GM21447 (cell line): ENCODE measurements around the gene RNF123.
A peak's percentile ranks its signal among the peaks of the same experiment; 100 is the strongest.

Source experiments
- ATAC-seq: cut with Tn5 transposase; IDR thresholded peaks from one replicate; pipeline ENCODE4 v1.9.1; 2021; ENCODE audit not compliant: unreplicated experiment

The RNF123 gene

DNA sequence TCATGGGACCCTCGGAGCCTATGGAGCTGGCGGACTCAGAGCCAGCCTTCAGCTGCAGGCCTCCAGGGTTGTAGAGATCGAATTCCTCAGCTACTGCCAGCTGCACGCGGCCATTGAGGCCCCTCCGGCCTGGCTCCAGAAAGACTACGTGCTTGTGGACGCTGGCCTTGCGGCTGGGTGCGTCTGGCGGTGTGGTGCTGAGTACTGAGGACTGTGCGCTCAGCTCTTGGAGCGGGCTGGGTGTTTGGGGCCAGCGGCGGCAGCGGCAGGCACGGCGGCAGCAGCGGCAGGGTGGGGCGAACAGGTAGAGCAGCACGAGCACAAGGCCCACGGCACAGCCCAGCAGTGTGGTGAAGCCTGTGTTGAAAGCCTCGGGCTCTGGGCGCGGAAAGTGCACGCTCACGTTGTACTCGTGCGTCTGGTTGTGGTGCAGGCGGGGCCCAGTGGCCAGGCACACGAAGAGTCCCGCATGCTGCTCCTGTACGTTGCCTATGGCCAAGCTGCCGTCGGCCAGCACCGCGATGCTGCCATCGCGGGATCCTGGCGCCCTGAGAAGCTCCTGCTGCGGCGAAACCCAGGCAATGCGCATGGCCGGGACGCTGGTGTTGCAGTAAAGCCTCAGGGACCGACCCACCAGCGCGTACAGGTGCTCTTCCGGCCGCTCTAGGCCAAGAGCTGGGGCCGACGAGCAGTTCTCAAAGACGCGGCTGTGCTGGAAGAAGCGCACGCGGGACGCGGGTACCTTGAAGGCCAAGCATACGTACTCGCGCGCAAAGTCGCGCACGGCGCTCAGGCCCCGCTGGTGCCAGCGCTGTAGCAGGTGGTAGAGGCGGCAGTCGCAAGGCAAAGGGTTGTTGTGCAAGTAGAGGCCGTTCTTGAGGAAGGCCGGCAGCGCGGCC, 28.9 kb downstream of the RNF123 start:
- ATAC-seq: no peak

DNA sequence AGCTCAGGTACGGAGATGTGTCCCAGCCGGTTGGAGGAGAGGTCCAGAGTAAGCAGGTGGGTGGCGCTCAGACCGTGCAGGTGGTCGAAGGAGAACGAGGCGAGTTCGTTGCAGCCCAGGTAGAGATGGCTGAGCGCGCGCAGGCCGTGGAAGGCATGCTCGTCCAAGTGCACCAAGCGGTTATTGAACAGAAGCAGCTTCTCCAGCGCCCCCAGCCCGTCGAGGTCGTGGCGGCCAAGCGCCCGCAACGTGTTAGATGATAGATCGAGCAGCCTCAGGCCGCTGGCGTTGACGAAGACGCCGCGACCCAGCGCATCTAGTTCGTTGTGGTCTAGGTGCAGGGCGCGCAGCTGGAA, 29.5 kb downstream of the RNF123 start:
- no peak for ATAC-seq

DNA sequence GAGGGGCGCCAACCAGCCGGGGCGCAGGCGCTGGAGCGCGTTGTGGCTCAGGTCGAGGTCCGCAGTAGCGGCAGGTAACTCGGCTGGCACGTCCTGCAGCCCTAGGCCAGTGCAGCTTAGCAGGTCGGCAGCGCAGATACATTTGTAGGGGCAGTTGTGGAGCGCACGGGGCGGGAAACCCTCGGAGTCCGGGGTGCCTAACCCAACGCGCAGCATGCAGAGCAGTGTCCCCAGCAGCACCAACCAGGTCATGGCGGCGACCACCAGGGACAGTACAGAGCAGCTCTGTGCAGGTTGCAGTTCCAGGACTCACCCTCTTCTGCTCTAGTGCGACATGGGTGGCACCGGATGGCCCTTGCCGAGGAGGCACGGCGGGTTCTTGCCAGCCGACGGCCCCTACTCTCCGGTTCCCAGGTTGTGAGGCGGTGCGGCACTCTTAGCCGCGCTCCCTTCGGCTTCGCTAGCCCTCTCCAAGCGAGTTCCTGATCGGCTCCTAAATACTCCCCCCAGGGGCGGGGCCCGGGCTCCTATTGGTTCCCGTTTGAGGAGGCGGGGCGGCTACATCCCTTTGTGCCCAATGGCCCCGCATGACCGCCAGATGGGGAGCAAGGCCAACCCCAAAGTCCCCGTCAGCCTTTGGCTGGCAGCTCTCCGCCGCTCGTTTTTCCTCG, 30.0 kb downstream of the RNF123 start, which contains the start of gene AMIGO3:
Gene AMIGO3, minus strand, starts transcription at position 471 of the 671 bp plus-strand sequence. Its CDS starts 219 bp downstream, at position 252.
- peak; percentile 53 for ATAC-seq

DNA sequence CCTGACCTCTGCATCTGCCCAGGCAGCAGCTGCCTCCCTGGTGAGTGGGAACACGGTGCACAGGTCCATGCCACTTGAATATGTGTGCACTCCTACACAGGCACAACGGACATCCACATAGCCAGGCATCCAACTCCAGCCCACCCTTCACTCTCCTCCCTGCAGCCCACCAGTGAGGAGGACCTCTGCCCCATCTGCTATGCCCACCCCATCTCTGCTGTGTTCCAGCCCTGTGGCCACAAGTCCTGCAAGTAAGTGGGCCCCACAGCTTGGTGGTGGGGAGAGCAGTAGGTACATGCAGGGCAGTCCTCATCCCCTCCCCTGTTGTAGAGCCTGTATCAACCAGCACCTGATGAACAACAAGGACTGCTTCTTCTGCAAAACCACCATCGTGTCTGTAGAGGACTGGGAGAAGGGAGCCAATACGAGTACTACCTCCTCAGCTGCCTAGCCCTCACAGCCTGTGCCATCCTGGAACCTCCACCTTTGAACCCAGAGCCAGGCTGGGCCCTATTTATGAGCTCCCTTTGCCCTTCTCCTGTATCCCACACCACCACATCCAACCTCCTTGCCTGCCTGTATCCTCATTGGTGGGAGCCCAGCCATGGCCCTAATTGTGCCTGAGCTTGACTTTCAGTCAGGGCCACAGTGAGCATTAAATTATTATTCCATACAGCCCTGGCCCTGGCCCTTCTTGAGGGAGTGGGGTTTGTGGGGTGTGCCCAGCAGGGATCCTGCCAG, 31.7 kb downstream of the RNF123 start:
- no peak for ATAC-seq

DNA sequence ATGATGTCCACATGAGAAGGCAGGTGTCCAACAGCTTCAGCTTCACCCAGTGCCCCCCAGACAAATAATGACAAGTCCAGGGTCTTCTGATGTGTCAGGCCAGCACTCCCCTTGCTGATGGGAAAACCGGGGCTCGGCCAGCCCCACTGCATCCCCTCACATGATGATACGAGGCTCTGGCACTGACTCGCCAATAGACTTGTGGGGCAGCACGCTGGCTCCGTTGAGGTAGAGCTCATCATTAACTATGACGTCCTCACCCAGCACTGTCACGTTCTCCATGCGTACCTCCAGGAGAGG, 32.2 kb downstream of the RNF123 start:
- ATAC-seq: no peak

DNA sequence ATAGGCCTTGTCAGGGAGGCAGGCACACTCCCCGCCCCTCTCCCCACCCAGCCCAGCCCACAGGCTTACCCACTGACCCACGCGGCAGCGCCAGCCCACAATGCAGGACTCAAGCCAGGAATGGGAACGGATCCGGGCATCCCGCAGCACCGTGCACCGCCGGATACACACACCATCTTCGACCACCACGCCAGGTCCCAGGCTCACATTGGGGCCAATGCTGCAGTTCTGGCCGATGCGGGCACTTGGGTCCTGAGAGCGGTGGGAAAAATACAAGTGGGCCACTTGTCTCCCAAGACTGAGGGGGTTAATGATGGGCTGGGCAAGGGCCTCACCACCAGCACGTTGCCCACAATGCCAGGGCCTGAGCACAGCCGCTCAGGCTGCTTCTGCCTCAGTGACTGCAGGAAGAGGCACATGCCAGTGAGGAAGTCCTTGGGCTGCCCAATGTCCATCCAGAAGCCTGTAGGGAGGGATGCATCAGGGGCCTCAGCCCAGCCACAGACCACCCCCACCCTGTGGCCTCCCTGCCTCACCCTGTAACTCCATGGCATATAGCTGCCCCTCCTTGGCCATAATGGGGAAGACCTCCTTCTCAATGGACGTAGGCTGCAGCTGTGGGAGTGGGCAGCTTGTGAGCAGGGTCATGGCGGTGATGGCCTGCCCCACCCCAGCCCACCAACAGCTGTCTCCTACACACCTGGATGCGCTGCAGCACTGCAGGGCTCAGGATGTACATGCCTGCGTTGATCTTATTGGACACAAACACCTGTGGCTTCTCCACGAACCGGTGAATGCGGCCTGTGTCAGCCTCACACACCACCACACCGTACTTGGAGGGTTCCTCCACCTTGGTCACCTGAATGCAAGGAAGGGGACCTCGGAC, 32.8 kb downstream of the RNF123 start:
- ATAC-seq: no peak

DNA sequence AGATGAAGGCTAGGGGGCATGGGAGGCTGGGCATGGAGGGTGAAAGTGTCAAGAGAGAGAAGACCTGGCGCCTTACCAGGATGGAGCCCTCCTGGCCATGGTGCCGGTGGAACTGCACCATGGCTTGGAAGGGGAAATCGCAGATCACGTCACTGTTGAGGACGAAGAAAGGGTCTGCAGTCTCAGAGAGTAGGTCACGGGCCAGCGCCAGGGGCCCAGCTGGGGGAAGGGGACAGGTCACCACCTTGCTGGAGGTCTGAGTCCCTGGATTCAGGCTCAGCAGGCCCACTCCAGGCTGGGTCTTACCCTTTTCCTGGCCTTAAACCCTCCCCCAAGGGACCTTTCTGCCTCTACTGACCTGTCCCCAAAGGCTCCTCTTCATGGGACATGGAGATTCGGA, 33.5 kb downstream of the RNF123 start:
- ATAC-seq: no peak

DNA sequence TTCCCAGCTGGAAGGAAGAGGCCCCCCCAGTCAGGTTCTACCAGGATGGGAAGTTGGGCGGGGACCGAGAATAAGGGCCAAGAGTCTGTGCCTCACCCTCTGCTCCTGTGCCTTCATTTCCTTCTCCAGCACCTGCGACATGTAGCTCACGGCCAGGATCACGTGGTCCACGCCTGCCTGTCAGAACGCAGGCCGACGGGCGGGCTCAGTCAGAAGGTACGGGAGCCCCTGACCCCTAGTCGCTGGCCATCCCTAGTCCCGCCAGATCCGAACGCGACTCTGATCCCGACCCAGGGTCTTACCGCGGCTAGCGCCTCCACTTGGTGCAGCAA, 33.9 kb downstream of the RNF123 start:
- no peak for ATAC-seq

DNA sequence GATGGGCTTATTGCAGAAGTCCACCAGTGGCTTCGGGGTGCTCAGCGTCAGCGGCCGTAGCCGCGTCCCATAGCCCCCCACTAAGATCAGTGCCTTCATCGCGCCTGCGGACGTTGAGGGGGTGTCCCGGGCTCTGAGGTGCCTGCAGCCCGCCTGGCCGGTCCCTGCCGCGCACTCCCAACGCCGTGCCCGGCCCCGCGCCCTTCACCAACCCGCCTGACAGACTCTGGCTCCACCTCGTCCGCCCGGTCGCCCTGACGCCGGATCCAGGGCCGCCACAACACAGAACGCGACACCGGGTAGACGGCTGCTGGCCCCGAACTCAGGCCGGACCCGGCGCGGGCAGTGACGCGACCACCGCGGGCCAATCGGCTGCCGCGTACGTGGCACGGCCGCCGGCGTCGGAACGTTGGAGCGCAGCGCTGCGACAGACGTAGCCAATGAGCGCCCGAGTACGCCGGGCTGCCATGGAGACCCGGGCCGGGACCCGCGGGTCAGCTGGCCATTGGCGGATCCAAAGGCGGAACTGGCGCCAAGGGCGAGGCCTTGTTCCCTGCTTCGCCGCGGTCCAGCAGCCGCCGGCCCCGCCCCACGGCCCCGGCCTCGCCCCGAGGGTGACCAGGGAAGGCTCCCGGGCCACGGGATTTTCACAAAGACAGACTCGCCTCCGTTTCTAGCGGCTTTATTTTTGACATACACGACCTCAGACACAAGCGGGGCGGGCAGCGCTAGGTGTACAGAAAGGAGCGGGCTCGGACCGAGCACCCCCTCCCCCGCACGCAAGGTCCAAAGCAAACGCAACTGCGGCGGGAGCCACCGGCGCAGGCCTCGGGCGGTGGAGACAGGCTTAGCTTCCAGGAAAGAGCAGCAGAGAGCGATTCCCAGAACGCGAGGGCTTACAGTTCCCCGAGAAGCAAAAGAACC, 34.5 kb downstream of the RNF123 start, which contains the start of gene GMPPB:
Gene GMPPB, minus strand, starts transcription at position 324 of the 924 bp plus-strand sequence. Its CDS starts 225 bp downstream, at position 99.
- peak; percentile 68 for ATAC-seq

DNA sequence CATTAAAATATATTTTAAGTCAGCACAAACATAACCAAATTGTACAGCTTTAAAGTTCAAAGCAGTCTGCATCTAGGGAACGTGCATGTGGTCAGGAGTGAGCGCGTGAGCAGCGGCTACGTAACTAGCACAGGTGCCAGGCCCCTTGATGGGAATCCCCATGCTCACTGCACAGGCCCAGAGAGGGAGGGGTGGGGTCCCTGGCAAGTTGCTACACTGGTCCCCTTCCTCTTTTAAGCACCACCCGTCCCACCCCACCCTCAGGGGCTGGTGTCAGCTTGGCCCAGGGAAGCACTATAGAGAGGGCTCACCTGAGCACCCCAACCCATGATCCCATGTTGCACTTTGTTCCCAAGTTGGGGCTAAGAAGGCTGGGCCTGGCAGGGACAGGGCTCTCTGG, 35.2 kb downstream of the RNF123 start:
- no peak for ATAC-seq

DNA sequence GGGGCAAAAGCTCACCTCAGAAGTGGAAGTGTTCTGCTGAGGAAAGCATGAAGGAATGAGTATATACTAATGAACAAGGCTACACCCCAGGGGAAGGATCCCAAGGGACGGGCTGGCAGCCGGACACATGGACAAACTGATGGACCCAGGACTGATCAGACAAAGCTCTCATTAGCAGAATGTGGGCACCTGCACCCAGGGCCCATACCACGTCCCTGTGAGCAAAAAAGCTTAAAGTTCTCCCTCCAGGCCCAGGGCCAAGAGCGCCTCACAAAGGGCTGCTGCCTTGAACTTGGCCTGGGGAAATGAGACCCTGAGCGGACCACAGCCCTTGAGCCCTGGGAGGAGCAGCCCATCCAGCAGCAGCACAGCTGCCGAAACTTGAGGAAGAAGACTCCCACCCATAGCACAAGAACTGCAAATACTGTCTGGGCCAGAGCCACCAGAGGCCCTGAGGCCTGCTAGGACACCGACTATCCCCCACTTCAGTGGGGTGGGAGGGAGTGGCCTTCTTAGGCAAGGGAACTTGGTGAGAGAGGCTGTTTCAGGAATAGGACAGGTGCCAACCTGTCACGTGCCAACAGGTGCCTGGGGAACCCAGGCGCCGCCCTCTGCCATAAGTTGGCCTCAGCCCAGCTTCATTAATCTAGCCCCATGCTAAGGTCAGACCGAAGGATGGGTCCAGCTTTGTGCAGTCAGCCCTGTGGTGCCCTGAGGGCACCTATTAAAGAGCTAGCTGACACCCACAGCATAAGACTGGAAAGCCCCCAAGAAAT, 36.7 kb downstream of the RNF123 start:
- no peak for ATAC-seq

DNA sequence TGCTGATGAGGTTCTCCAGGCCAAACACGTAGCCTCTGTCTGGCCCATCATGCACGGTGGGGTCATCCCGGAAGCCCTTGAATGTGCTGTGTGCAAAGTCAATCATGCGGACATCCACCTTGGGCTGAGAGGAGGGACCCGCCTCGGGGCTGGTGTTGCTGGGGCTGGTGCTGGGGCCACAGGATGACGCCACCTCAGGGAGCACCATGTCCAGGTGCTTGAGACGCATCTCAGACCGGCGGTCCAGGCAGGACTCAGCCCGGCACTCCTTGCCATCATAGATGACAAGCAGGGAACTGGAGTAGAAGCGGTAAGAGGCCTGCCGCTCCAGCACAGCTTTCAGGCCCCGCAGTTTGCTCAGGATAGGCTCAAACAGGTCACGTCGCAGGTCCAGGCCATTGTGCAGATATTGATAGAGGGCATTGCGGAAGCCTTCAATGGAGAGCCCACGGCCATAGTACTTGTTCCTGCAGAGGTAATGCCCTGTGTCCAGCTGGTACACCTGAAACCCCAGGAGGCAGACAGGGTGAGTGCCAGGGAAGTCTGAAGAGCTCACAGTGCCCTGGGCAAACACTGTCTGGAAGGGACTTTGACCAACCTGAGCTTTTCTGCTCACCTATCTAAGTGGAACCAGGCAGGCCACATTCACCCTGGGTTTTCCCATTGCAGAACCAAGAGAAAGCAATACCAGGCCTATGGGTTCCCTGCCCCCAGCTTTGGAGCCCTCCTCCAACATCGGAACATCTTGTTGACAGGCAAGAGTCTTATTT, 38.0 kb downstream of the RNF123 start:
- ATAC-seq: no peak

DNA sequence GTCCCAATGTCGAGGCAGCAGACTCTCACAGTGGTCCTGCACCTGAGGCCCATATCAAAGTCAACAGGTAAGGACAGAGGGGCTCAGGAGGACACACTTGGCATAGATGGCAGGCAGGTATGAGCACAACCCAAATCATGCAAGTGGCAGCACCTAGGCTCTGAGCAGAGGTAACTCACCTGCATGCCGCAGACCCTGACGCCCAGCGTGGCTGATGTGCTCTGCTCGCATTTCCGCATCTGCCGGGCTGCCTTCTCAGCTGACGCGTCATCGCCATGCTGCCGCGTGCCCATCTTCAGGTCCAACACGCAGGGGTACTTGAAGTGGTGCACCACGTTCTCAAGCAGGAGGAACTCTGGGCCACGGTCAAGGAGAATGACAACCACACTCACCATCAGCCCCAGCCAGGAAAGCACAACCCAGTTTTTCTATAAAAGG, 38.6 kb downstream of the RNF123 start:
- no peak for ATAC-seq

DNA sequence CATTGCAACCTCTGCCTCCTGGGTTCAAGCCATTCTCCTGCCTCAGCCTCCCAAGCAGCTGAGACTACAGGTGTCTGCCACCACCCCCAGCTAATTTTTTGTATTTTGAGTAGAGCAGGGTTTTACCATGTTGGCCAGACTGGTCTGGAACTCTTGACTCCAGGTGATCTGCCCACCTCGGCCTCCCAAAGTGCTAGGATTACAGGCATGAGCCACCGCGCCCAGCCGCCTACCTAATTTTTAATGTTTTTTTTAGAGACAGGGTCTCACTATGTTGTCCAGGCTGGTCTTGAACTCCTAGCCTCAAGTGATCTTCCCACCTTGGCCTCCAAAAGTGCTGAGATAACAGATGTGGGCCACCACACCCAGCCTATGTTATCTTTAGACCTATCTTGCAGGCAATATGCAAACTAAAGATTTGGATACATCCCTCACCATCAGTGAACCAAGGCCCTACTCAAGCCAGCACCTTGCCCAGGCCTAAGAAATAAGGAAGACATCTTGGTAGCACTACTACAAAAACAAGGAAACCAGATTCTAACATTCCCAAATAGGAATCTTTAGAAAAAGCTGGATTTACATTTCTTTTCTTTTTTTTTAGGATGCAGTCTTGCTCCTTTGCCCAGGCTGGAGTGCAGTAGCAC, 40.7 kb downstream of the RNF123 start:
- no peak for ATAC-seq

DNA sequence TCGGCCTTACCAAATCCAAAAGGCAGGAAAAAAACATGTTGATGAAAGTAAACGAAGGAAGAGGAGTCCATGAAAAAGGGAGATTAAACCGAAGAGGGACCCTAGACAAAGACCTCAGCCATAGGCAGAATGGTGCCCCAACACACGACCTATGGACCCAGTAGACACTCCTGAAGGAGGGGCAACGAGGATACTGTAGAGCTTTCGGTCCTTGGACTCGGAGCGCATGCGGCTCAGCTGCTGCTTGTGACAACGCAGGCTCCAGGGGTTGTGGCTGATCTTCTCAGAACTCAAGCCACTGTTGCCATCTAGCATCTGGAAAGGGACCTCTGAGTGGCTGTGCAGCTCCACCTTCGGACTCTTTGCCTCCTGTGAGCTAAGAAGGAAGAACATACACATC, 43.2 kb downstream of the RNF123 start:
- no peak for ATAC-seq

DNA sequence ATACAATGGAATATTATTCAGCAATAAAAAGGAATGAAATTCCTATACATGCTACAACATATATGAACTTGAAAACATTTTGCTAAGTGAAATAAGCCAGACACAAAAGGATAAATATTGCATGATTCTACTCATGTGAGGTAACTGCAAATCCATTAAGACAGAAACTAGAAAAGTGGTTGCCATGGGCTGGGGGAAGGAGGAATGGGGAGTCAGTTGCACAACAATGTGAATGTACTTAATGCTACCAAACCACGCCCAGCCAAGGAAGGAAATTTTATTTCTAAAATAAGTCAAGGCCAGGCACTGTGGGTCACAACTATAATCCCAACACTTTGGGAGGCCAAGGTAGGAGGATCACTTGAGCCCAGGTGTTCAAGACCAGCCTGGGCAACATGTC, 44.2 kb downstream of the RNF123 start:
- no peak for ATAC-seq

DNA sequence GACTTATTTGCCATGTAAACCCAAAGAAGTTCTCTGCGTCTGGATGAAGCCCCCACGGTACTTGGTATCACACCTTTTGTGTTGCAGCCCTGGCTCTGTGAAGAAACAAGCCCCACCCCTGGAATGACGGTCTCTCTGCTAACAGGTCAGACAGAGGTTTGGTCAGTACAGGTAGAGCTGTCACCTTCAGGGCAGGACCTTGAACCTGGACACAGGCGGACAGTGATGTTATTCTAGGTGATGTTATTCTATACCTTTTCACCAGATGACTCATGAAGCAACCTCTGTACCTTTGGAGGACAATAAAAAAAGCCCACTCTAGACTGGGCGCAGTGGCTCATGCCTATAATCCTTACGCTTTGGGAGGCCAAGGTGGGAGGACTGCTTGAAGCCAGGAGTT, 45.4 kb downstream of the RNF123 start:
- ATAC-seq: no peak
